H9 (cell line): ENCODE measurements around the gene PLPP1. TPM values are rescaled to one million over a fixed set of nuclear protein-coding genes. Genes with fewer than 3 reads are reported as not detected.

Source experiments
- DNase-seq: peaks from one replicate; pipeline ENCODE4 v3.0.0-alpha.2; 2017
- H2AFZ ChIP-seq: one replicate; pipeline ENCODE4 v1.6.1; 2013; ENCODE audit warnings: mild to moderate bottlenecking, low read length, control low read depth, moderate library complexity
- H2AK5ac ChIP-seq: 2 replicates; pipeline ENCODE4 v1.6.1; 2013; ENCODE audit warnings: low read length, control low read depth, mixed read lengths; ENCODE audit not compliant: insufficient read length
- H2BK120ac ChIP-seq: one replicate; pipeline ENCODE4 v1.6.1; 2013; ENCODE audit warnings: low read depth, mild to moderate bottlenecking, low read length, control low read depth, inconsistent platforms; ENCODE audit not compliant: poor library complexity, severe bottlenecking
- H2BK12ac ChIP-seq: 2 replicates; pipeline ENCODE4 v1.6.1; 2013; ENCODE audit warnings: low read length, control low read depth, mixed read lengths, low read depth; ENCODE audit not compliant: insufficient read length
- H2BK15ac ChIP-seq: 2 replicates; pipeline ENCODE4 v1.6.1; 2013; ENCODE audit warnings: low read depth, low read length, control low read depth
- H2BK20ac ChIP-seq: one replicate; pipeline ENCODE4 v1.6.1; 2013; ENCODE audit warnings: low read depth, mild to moderate bottlenecking, low read length, control low read depth, inconsistent platforms; ENCODE audit not compliant: poor library complexity, severe bottlenecking
- H2BK5ac ChIP-seq: 2 replicates; pipeline ENCODE4 v1.6.1; 2013; ENCODE audit warnings: low read length, control low read depth, mixed read lengths; ENCODE audit not compliant: insufficient read length
- H3K14ac ChIP-seq: 2 replicates; pipeline ENCODE4 v1.6.1; 2013; ENCODE audit warnings: low read length, control low read depth; ENCODE audit not compliant: insufficient read depth
- H3K18ac ChIP-seq: 2 replicates; pipeline ENCODE4 v1.6.1; 2013; ENCODE audit warnings: low read depth, mild to moderate bottlenecking, mixed read lengths, low read length, control low read depth; ENCODE audit not compliant: insufficient read length
- H3K23ac ChIP-seq: 2 replicates; pipeline ENCODE4 v1.6.1; 2013; ENCODE audit warnings: low read length, control low read depth, mixed read lengths, low read depth; ENCODE audit not compliant: insufficient read length
- H3K23me2 ChIP-seq: 2 replicates; pipeline ENCODE4 v1.6.1; 2013; ENCODE audit warnings: low read depth, mild to moderate bottlenecking, mixed read lengths, low read length, control low read depth; ENCODE audit not compliant: insufficient read length, poor library complexity, severe bottlenecking
- H3K27ac ChIP-seq: 2 replicates; pipeline ENCODE4 v1.5.1; 2013; ENCODE audit warnings: low read length, control low read depth, mixed read lengths, low read depth; ENCODE audit not compliant: insufficient read length
- H3K27me3 ChIP-seq: 2 replicates; pipeline ENCODE4 v1.6.1; 2013; ENCODE audit warnings: low read length, control low read depth, inconsistent platforms; ENCODE audit not compliant: insufficient read depth
- H3K4ac ChIP-seq: 2 replicates; pipeline ENCODE4 v1.6.1; 2013; ENCODE audit warnings: low read depth, mild to moderate bottlenecking, control low read depth, inconsistent platforms, low read length, moderate library complexity
- H3K4me1 ChIP-seq: 2 replicates; pipeline ENCODE4 v1.6.1; 2013; ENCODE audit warnings: low read length, control low read depth, inconsistent platforms; ENCODE audit not compliant: insufficient read depth
- H3K4me2 ChIP-seq: 2 replicates; pipeline ENCODE4 v1.6.1; 2013; ENCODE audit warnings: low read length, control low read depth, mixed read lengths; ENCODE audit not compliant: insufficient read length, insufficient read depth
- H3K56ac ChIP-seq: 2 replicates; pipeline ENCODE4 v1.6.1; 2013; ENCODE audit warnings: low read depth, mild to moderate bottlenecking, mixed read lengths, low read length, control low read depth; ENCODE audit not compliant: insufficient read length
- H3K79me1 ChIP-seq: 2 replicates; pipeline ENCODE4 v1.6.1; 2013; ENCODE audit warnings: low read depth, mild to moderate bottlenecking, moderate library complexity, low read length, control low read depth, inconsistent platforms; ENCODE audit not compliant: insufficient read depth, poor library complexity, severe bottlenecking
- H3K79me2 ChIP-seq: 2 replicates; pipeline ENCODE4 v1.6.1; 2013; ENCODE audit warnings: low read length, control low read depth, inconsistent platforms; ENCODE audit not compliant: insufficient read depth
- H3K9ac ChIP-seq: 2 replicates; pipeline ENCODE4 v1.6.1; 2013; ENCODE audit warnings: low read length, control low read depth, mixed read lengths; ENCODE audit not compliant: insufficient read length; ENCODE audit errors: extremely low read depth
- H3K9me3 ChIP-seq: one replicate; pipeline ENCODE4 v1.6.1; 2013; ENCODE audit warnings: low read depth, low read length, inconsistent platforms; ENCODE audit not compliant: control insufficient read depth
- H3T11ph ChIP-seq: one replicate; pipeline ENCODE4 v1.6.1; 2013; ENCODE audit warnings: mild to moderate bottlenecking, low read length, control low read depth, inconsistent platforms
- H4K20me1 ChIP-seq: one replicate; pipeline ENCODE4 v1.6.1; 2013; ENCODE audit not compliant: control insufficient read depth, insufficient read length, insufficient read depth
- H4K5ac ChIP-seq: 2 replicates; pipeline ENCODE4 v1.6.1; 2013; ENCODE audit warnings: low read depth, mild to moderate bottlenecking, mixed read lengths, low read length, control low read depth; ENCODE audit not compliant: insufficient read length
- H4K8ac ChIP-seq: replicated peaks from 2 replicates; pipeline ENCODE4 v1.6.1; 2013; ENCODE audit warnings: low read length, control low read depth, mixed read lengths, low read depth; ENCODE audit not compliant: insufficient read length
- H4K91ac ChIP-seq: 2 replicates; pipeline ENCODE4 v1.6.1; 2013; ENCODE audit warnings: low read depth, mild to moderate bottlenecking, moderate library complexity, mixed read lengths, low read length, control low read depth; ENCODE audit not compliant: insufficient read length
- H3K27ac Mint-ChIP-seq, 3 experiments: 2 replicates in 2 of 3; 3 replicates in 1 of 3; pipeline ENCODE4 v1.8.0; 2020 to 2021; ENCODE audit warnings: mixed read lengths in 3 of 3, mild to moderate bottlenecking in 1 of 3, moderate library complexity in 1 of 3
- H3K27me3 Mint-ChIP-seq: 2 replicates; pipeline ENCODE4 v1.8.0; 2021; ENCODE audit warnings: low read depth, mild to moderate bottlenecking, moderate library complexity, mixed read lengths
- H3K36me3 Mint-ChIP-seq, 3 experiments: 2 replicates in 2 of 3; 3 replicates in 1 of 3; pipeline ENCODE4 v1.8.0; 2020 to 2021; ENCODE audit warnings: low read depth in 3 of 3, mixed read lengths in 3 of 3; ENCODE audit not compliant: insufficient read depth in 1 of 3
- H3K4me1 Mint-ChIP-seq, 2 experiments: 2 replicates each; pipeline ENCODE4 v1.8.0; 2020; ENCODE audit warnings: mixed read lengths in 2 of 2
- H3K4me3 Mint-ChIP-seq, 2 experiments: 2 replicates in 1 of 2; 3 replicates in 1 of 2; pipeline ENCODE4 v1.8.0; 2020 to 2021; ENCODE audit warnings: mild to moderate bottlenecking in 2 of 2, mixed read lengths in 2 of 2, moderate library complexity in 1 of 2
- H3K9me3 Mint-ChIP-seq, 2 experiments: 2 replicates in 1 of 2; 3 replicates in 1 of 2; pipeline ENCODE4 v1.8.0; 2020; ENCODE audit warnings: mild to moderate bottlenecking in 2 of 2, mixed read lengths in 2 of 2, moderate library complexity in 1 of 2
- WGBS: extraction: QIAGEN DNeasy Blood & Tissue Kit; methylation state at CpG from one replicate; pipeline ENCODE4 v1.1.7; 2013; ENCODE audit warnings: missing lambda C conversion rate, low lambda C conversion rate, mixed read lengths; ENCODE audit not compliant: insufficient read length; ENCODE audit errors: extremely low coverage; 5-methylcytosine and 5-hydroxymethylcytosine counted together
- total RNA-seq: library from RNA; stranded (reverse); gene quantifications from 2 replicates; pipeline ENCODE4 v1.2.1, GENCODE V29; 2021
- TF ChIP-seq, protein P1 (sequence below): fragments of 200-600 bp; sonication (generic); conservative IDR thresholded peaks from 3 replicates; pipeline ENCODE4 v1.8.0; 2021; ENCODE audit warnings: antibody characterized with exemption, mild to moderate bottlenecking

PLPP1 gene
- total RNA-seq, 1 experiment from 2014 or later = 85.9 TPM

DNA sequence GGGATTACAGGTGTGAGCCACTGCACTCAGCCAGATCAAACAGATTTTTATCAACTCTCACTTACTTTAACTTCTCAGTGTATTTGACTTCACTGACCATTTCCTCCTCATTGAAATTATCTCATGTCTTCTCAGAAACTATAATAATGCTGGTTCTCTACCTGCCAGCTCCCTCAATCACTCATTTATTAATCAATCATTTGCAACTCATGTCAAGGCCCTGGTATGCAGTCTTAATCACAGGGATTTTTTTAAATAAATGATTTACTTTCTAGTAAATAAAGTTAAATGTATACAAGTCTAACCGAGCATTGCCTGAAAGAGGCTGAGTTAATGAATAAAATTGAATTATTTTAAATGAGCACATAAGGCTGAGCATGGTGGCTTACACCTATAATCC lies 63.3 kb downstream of the PLPP1 start:
- no peak overlapping the region for H3K18ac ChIP-seq
- H3T11ph ChIP-seq = no peak overlapping the region
- no peak overlapping the region for H2BK12ac ChIP-seq
- no peaks in the 10 kb centered on the region for H3K27me3 ChIP-seq
- peaks cover 2% of the 10 kb centered on the region for H3K79me1 ChIP-seq
- H3K9me3 ChIP-seq = no peaks in the 10 kb centered on the region
- no peak overlapping the region for H3K4me2 ChIP-seq
- TF ChIP-seq, protein P1, sequence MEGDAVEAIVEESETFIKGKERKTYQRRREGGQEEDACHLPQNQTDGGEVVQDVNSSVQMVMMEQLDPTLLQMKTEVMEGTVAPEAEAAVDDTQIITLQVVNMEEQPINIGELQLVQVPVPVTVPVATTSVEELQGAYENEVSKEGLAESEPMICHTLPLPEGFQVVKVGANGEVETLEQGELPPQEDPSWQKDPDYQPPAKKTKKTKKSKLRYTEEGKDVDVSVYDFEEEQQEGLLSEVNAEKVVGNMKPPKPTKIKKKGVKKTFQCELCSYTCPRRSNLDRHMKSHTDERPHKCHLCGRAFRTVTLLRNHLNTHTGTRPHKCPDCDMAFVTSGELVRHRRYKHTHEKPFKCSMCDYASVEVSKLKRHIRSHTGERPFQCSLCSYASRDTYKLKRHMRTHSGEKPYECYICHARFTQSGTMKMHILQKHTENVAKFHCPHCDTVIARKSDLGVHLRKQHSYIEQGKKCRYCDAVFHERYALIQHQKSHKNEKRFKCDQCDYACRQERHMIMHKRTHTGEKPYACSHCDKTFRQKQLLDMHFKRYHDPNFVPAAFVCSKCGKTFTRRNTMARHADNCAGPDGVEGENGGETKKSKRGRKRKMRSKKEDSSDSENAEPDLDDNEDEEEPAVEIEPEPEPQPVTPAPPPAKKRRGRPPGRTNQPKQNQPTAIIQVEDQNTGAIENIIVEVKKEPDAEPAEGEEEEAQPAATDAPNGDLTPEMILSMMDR = no peak
- H4K8ac ChIP-seq = no peak overlapping the region
- H3K4me1 ChIP-seq = no peaks in the 10 kb centered on the region
- no peak overlapping the region for H3K27ac ChIP-seq
- Mint-ChIP-seq H3K4me1 (peaks cover 21 to 31% of the 10 kb centered on the region in 2 experiments), H3K27ac (peak overlapping the region; percentile 14 to 69 (median 27); a peak in 4 of 7 replicates), H3K36me3 (peaks cover 3 to 29% (median 13%) of the 10 kb centered on the region in 3 experiments; a peak in 5 of 7 replicates), H3K27me3 (no peaks in the 10 kb centered on the region), H3K9me3 (no peaks in the 10 kb centered on the region), H3K4me3 (no peak overlapping the region)
- H3K4ac ChIP-seq = no peak overlapping the region
- H3K9ac ChIP-seq = no peak overlapping the region
- no peak overlapping the region for H4K91ac ChIP-seq
- no CpG with 5 or more reads among the region's 1 CpG for WGBS
- no peak overlapping the region for H2BK15ac ChIP-seq
- no peak overlapping the region for H2AFZ ChIP-seq
- DNase-seq = no peak
- H3K56ac ChIP-seq = no peak overlapping the region
- H2BK5ac ChIP-seq = no peak overlapping the region
- no peak overlapping the region for H2AK5ac ChIP-seq
- no peak overlapping the region for H2BK120ac ChIP-seq
- H3K79me2 ChIP-seq = peaks cover 2% of the 10 kb centered on the region; the same call in 1 of the 2 replicates
- H2BK20ac ChIP-seq = no peak overlapping the region
- H4K5ac ChIP-seq = no peak overlapping the region
- no peaks in the 10 kb centered on the region for H3K23me2 ChIP-seq
- no peaks in the 10 kb centered on the region for H4K20me1 ChIP-seq
- no peak overlapping the region for H3K23ac ChIP-seq
- H3K14ac ChIP-seq = no peak overlapping the region
